OCI-LY3 (cell line): ENCODE results near the gene FAM219A.

Source experiments
- H2AFZ ChIP-seq: fragments of 200-600, 300-600 bp; shearing (Covaris generic); 2 replicates; pipeline ENCODE4 v1.6.0; 2014; ENCODE audit warnings: antibody characterized with exemption, low read depth, low read length
- H3K27ac ChIP-seq: fragments of 200-600, 300-600 bp; sonication (generic); 2 replicates; pipeline ENCODE4 v1.5.1; 2014; ENCODE audit warnings: mild to moderate bottlenecking, low read length, moderate library complexity, mixed read lengths
- H3K27me3 ChIP-seq: fragments of 200-600, 300-600 bp; sonication (generic); 2 replicates; pipeline ENCODE4 v1.6.1; 2014; ENCODE audit warnings: low read depth, low read length, mixed read lengths
- H3K36me3 ChIP-seq: fragments of 200-600, 300-600 bp; sonication (generic); replicated peaks from 2 replicates; pipeline ENCODE3; 2014; ENCODE audit warnings: low read depth, low read length, mixed read lengths
- H3K4me1 ChIP-seq: fragments of 300-600, 200-600 bp; sonication (generic); 2 replicates; pipeline ENCODE4 v1.6.1; 2014; ENCODE audit warnings: low read length, mixed read lengths
- H3K4me2 ChIP-seq: fragments of 200-600, 300-600 bp; sonication (generic); 2 replicates; pipeline ENCODE4 v1.6.1; 2014; ENCODE audit warnings: low read length, mixed read lengths
- H3K4me3 ChIP-seq: fragments of 300-600, 200-600 bp; sonication (generic); 2 replicates; pipeline ENCODE4 v1.5.1; 2014; ENCODE audit warnings: antibody characterized with exemption, mild to moderate bottlenecking, low read length, moderate library complexity
- H3K79me2 ChIP-seq: fragments of 300-600, 200-600 bp; shearing (Covaris generic); 2 replicates; pipeline ENCODE4 v1.6.1; 2014; ENCODE audit warnings: mild to moderate bottlenecking, low read length, mixed read lengths
- H3K9ac ChIP-seq: fragments of 300-600, 200-600 bp; shearing (Covaris generic); 2 replicates; pipeline ENCODE4 v1.6.0; 2014; ENCODE audit warnings: mild to moderate bottlenecking, low read length, moderate library complexity
- H3K9me3 ChIP-seq: fragments of 200-600, 300-600 bp; shearing (Covaris generic); 2 replicates; pipeline ENCODE4 v1.6.1; 2014; ENCODE audit warnings: low read length, mixed read lengths; ENCODE audit not compliant: insufficient read depth
- H4K20me1 ChIP-seq: fragments of 200-600, 300-600 bp; sonication (generic); 2 replicates; pipeline ENCODE4 v1.6.1; 2016; ENCODE audit warnings: low read length, mixed read lengths; ENCODE audit not compliant: insufficient read depth
- CTCF ChIP-seq: fragments of 200-600, 300-600 bp; sonication (generic); IDR thresholded peaks from 2 replicates; pipeline ENCODE4 v1.5.1; 2014; ENCODE audit warnings: antibody characterized with exemption, low read length, low read depth
- EZH2phosphoT487 ChIP-seq: fragments of 200-600 bp; shearing (Covaris generic); IDR thresholded peaks from 2 replicates; pipeline ENCODE4 v1.6.1; 2018; ENCODE audit warnings: antibody characterized with exemption, mixed run types, low read depth

The FAM219A gene

GRCh38 chr9:34387239-34387638, 71.1 kb downstream of the FAM219A start:
- H3K4me1 ChIP-seq, result 0 out of 2 replicates have a peak, but pooled peaks cover 2% of the 10 kb centered on the region
- TF ChIP-seq CTCF (no peak), EZH2phosphoT487 (no peak)
- peaks cover 12% of the 10 kb centered on the region; the same call in 1 of the 2 replicates for H3K27me3 ChIP-seq
- no peaks in the 10 kb centered on the region for H3K79me2 ChIP-seq
- 0 out of 2 replicates have a peak overlapping the region, but pooled peaks have one; percentile 3 for H2AFZ ChIP-seq
- H3K9ac ChIP-seq, result no peak overlapping the region
- no peaks in the 10 kb centered on the region for H3K36me3 ChIP-seq
- H3K9me3 ChIP-seq, result no peaks in the 10 kb centered on the region
- H3K27ac ChIP-seq, result no peak overlapping the region
- no peaks in the 10 kb centered on the region for H4K20me1 ChIP-seq
- no peak overlapping the region for H3K4me2 ChIP-seq
- no peak overlapping the region for H3K4me3 ChIP-seq

- no peak overlapping the region for H3K4me2 ChIP-seq
- no peaks in the 10 kb centered on the region for H4K20me1 ChIP-seq
- no peaks in the 10 kb centered on the region for H3K36me3 ChIP-seq
- no peak overlapping the region for H3K27ac ChIP-seq
- H3K79me2 ChIP-seq, result no peaks in the 10 kb centered on the region
- no peak overlapping the region for H3K9ac ChIP-seq
- no peak overlapping the region for H3K4me3 ChIP-seq
- H2AFZ ChIP-seq, result no peak overlapping the region
- TF ChIP-seq CTCF (no peak), EZH2phosphoT487 (no peak)
- H3K4me1 ChIP-seq, result 0 out of 2 replicates have a peak, but pooled peaks cover 2% of the 10 kb centered on the region
- H3K9me3 ChIP-seq, result no peaks in the 10 kb centered on the region
- peaks cover 14% of the 10 kb centered on the region for H3K27me3 ChIP-seq
These were observed 71.7 kb downstream of the FAM219A start for GRCh38 chr9:34386656-34387055.

- H3K27ac ChIP-seq, result no peak overlapping the region
- H3K27me3 ChIP-seq, result peaks cover 12% of the 10 kb centered on the region
- H4K20me1 ChIP-seq, result no peaks in the 10 kb centered on the region
- no peak for TF ChIP-seq CTCF
- no peak for TF ChIP-seq EZH2phosphoT487
- H3K9me3 ChIP-seq, result no peaks in the 10 kb centered on the region
- no peak overlapping the region for H3K9ac ChIP-seq
- no peaks in the 10 kb centered on the region for H3K36me3 ChIP-seq
- no peaks in the 10 kb centered on the region for H3K79me2 ChIP-seq
- no peak overlapping the region for H3K4me2 ChIP-seq
- no peak overlapping the region for H2AFZ ChIP-seq
- H3K4me3 ChIP-seq, result no peak overlapping the region
- 0 out of 2 replicates have a peak, but pooled peaks cover 5% of the 10 kb centered on the region for H3K4me1 ChIP-seq
These were observed 72.7 kb downstream of the FAM219A start for GRCh38 chr9:34385561-34386230.

- Histone ChIP-seq H3K9me3 (no peaks in the 10 kb centered on the region), H3K79me2 (no peaks in the 10 kb centered on the region), H3K4me1 (peaks cover 13% of the 10 kb centered on the region), H2AFZ (no peak overlapping the region), H3K9ac (no peak overlapping the region), H3K27ac (no peak overlapping the region), H3K4me3 (no peak overlapping the region), H3K27me3 (peaks cover 12% of the 10 kb centered on the region), H4K20me1 (no peaks in the 10 kb centered on the region), H3K36me3 (no peaks in the 10 kb centered on the region), H3K4me2 (no peak overlapping the region)
- no peak for TF ChIP-seq CTCF
- no peak for TF ChIP-seq EZH2phosphoT487
These were observed 73.8 kb downstream of the FAM219A start for GRCh38 chr9:34384368-34385165.
